ENCODE measurements around the gene PLK5. TPM values are rescaled to one million over a fixed set of nuclear protein-coding genes. Genes with fewer than 3 reads are reported as not detected.

The PLK5 gene
- 0.18 TPM for polyA plus RNA-seq (2013, experiment 1 of 2)
- 0.25 TPM for polyA plus RNA-seq (2013, experiment 2 of 2)

- Histone ChIP-seq H4K8ac (ENCODE audit: low read depth, low read length) (peak within 1 kb of the TSS; percentile 52), H3K4ac (ENCODE audit: low read length) (no peak within 1 kb of the TSS), H3K18ac (ENCODE audit: low read length) (peak within 1 kb of the TSS; percentile 87), H2AFZ (ENCODE audit: low read length) (peak within 1 kb of the TSS; percentile 69), H3K4me3 (ENCODE audit: low read length in 2 of 2) (peak within 1 kb of the TSS; percentile 33 to 78), H3K27ac (replicated peaks; ENCODE audit: low read length) (no peak within 1 kb of the TSS), H3K14ac (ENCODE audit: low read length) (peak within 1 kb of the TSS; percentile 71), H3K36me3 (replicated peaks in 1 of 2; ENCODE audit: control insufficient read depth in 2 of 2, insufficient read depth in 2 of 2, low read length in 2 of 2) (no peaks in the 10 kb centered on the region), H3K9me3 (replicated peaks in 1 of 2; ENCODE audit: control insufficient read depth in 2 of 2, insufficient read depth in 1 of 2, low read depth in 1 of 2, low read length in 2 of 2) (peaks cover 0 to 5% of the 10 kb centered on the region in 2 donors), H3K23ac (ENCODE audit: low read depth, low read length, poor library complexity) (peak within 1 kb of the TSS; percentile 94), H2BK15ac (ENCODE audit: low read length) (peak within 1 kb of the TSS; percentile 8), H2AK5ac (ENCODE audit: low read depth, low read length) (peak within 1 kb of the TSS; percentile 63), H3K9ac (ENCODE audit: low read depth, low read length, poor library complexity) (peak within 1 kb of the TSS; percentile 89), H3K4me1 (ENCODE audit: control insufficient read depth in 2 of 2, insufficient read depth in 1 of 2, low read depth in 1 of 2, low read length in 2 of 2) (peaks cover 4 to 6% of the 10 kb centered on the region in 2 donors), H3K79me1 (ENCODE audit: low read depth, low read length) (peaks cover 2% of the 10 kb centered on the region), H3K27me3 (ENCODE audit: control insufficient read depth in 3 of 3, insufficient read depth in 3 of 3, low read depth in 1 of 3, low read length in 3 of 3) (peaks cover 8 to 57% (median 31%) of the 10 kb centered on the region in 3 experiments), H4K91ac (ENCODE audit: low read depth, low read length, poor library complexity) (no peak within 1 kb of the TSS), H2BK5ac (ENCODE audit: low read length) (no peak within 1 kb of the TSS), H2BK120ac (ENCODE audit: low read depth, low read length) (no peak within 1 kb of the TSS), H3K4me2 (ENCODE audit: insufficient read depth, low read length, poor library complexity, severe bottlenecking) (peak within 1 kb of the TSS; percentile 69), H2BK12ac (ENCODE audit: low read length) (peak within 1 kb of the TSS; percentile 98)
- no peak for DNase-seq (ENCODE audit: low spot score)
- WGBS, 2 donors (ENCODE audit: extremely low coverage in 2 of 2, insufficient read length in 2 of 2, insufficient replicate concordance in 1 of 2): no CpG with 5 or more reads among the region's 92 CpGs
These were observed at the start of gene PLK5 for GRCh38 chr19:1523412-1524286. TSS of gene PLK5 (plus strand) at chr19:1524077. CDS start at chr19:1526997, 2,920 bp downstream.

DNA sequence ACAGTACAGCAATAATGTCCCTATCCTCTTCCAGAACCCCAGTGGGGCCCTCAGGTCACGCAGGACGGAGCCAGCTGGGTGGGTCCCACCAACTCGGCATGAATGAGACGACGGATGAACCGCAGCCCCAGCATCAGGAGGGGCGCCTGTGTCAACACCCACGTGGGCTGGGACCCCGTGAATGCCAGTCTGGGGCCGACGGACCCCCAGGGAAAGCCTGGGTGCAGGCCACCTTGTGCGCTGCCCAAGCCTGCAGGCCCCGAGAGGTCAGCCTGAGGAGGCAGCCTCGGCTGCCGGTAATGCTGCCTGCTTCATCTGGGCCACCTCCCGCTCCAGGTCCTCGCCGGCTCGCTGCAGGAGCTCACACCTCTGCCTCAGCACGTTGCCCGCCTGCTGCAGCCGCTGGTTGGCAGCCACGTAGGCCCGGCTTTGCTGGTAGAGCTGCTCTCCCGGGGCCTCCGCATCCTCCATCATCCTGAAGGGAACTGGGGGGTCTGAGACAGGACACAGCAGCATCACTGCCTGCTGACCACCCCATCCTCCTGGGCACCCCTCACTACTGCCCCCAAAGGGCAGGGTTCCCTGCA lies 49.0 kb upstream of the PLK5 start:
- Histone ChIP-seq H4K8ac (ENCODE audit: low read depth, low read length) (no peak overlapping the region), H2BK5ac (ENCODE audit: low read length) (no peak overlapping the region), H3K27ac (replicated peaks; ENCODE audit: low read length) (no peak overlapping the region), H2BK120ac (ENCODE audit: low read depth, low read length) (no peak overlapping the region), H3K9me3 (replicated peaks in 1 of 2; ENCODE audit: control insufficient read depth in 2 of 2, insufficient read depth in 1 of 2, low read depth in 1 of 2, low read length in 2 of 2) (no peaks in the 10 kb centered on the region), H3K23ac (ENCODE audit: low read depth, low read length, poor library complexity) (no peak overlapping the region), H4K91ac (ENCODE audit: low read depth, low read length, poor library complexity) (no peak overlapping the region), H2AFZ (ENCODE audit: low read length) (no peak overlapping the region), H3K79me1 (ENCODE audit: low read depth, low read length) (peaks cover 22% of the 10 kb centered on the region), H3K14ac (ENCODE audit: low read length) (no peak overlapping the region), H3K9ac (ENCODE audit: low read depth, low read length, poor library complexity) (no peak overlapping the region), H3K4me2 (ENCODE audit: insufficient read depth, low read length, poor library complexity, severe bottlenecking) (no peak overlapping the region), H2AK5ac (ENCODE audit: low read depth, low read length) (no peak overlapping the region), H3K27me3 (ENCODE audit: control insufficient read depth in 3 of 3, insufficient read depth in 3 of 3, low read depth in 1 of 3, low read length in 3 of 3) (peaks cover 0 to 19% (median 2%) of the 10 kb centered on the region in 3 experiments), H2BK12ac (ENCODE audit: low read length) (no peak overlapping the region), H3K4ac (ENCODE audit: low read length) (no peak overlapping the region), H3K4me1 (ENCODE audit: control insufficient read depth in 2 of 2, insufficient read depth in 1 of 2, low read depth in 1 of 2, low read length in 2 of 2) (peaks cover 10 to 17% of the 10 kb centered on the region in 2 donors), H3K4me3 (ENCODE audit: low read length in 2 of 2) (no peak overlapping the region), H3K18ac (ENCODE audit: low read length) (no peak overlapping the region), H2BK15ac (ENCODE audit: low read length) (no peak overlapping the region), H3K36me3 (replicated peaks in 1 of 2; ENCODE audit: control insufficient read depth in 2 of 2, insufficient read depth in 2 of 2, low read length in 2 of 2) (peaks cover 2 to 38% of the 10 kb centered on the region in 2 donors)
- DNase-seq (ENCODE audit: low spot score): no peak
- WGBS, 2 donors (ENCODE audit: extremely low coverage in 2 of 2, insufficient read length in 2 of 2, insufficient replicate concordance in 1 of 2): no CpG with 5 or more reads among the region's 26 CpGs

DNA sequence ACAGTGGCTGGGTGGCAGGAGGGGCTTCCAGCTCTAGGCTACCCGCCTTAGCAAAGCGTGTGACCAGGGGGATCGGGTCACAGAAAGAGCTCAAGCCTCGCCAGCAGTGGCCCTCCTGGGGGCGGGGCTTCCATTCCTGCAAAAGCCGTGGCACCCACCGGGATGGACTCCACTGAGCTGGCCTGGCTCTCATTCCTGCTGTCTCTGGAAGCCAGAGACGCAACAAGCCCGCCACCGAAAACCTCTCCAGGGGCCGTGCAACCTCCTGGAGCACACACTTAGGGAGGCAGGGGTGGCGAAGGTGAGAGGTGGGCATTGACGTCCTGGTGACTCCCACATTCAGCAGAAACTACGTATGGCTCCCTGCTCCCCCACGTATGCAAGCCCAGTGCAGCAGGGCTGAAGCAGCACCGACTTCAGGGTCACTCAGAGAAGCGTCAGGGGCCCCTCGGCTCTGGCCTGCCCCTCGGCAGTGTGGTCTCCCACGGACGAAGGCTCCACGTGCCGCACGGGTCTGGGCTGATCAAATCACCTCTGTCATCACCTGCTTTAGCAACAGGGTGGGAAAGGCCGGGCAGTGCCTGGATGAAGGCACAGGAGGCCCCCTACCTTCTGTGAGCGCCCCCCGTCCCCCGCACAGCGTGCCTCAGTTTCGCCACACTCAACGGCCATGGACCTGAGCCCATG lies 48.0 kb upstream of the PLK5 start:
- Histone ChIP-seq H2BK12ac (ENCODE audit: low read length) (no peak overlapping the region), H3K23ac (ENCODE audit: low read depth, low read length, poor library complexity) (no peak overlapping the region), H2AK5ac (ENCODE audit: low read depth, low read length) (no peak overlapping the region), H2BK5ac (ENCODE audit: low read length) (no peak overlapping the region), H3K27me3 (ENCODE audit: control insufficient read depth in 3 of 3, insufficient read depth in 3 of 3, low read depth in 1 of 3, low read length in 3 of 3) (peaks cover 0 to 15% (median 0%) of the 10 kb centered on the region in 3 experiments), H3K9ac (ENCODE audit: low read depth, low read length, poor library complexity) (peak overlapping the region; percentile 21), H3K36me3 (replicated peaks in 1 of 2; ENCODE audit: control insufficient read depth in 2 of 2, insufficient read depth in 2 of 2, low read length in 2 of 2) (peaks cover 2 to 32% of the 10 kb centered on the region in 2 donors), H3K27ac (replicated peaks; ENCODE audit: low read length) (no peak overlapping the region), H2AFZ (ENCODE audit: low read length) (no peak overlapping the region), H3K79me1 (ENCODE audit: low read depth, low read length) (peaks cover 21% of the 10 kb centered on the region), H2BK120ac (ENCODE audit: low read depth, low read length) (no peak overlapping the region), H4K91ac (ENCODE audit: low read depth, low read length, poor library complexity) (no peak overlapping the region), H3K4me3 (ENCODE audit: low read length in 2 of 2) (no peak overlapping the region), H3K4ac (ENCODE audit: low read length) (no peak overlapping the region), H4K8ac (ENCODE audit: low read depth, low read length) (no peak overlapping the region), H2BK15ac (ENCODE audit: low read length) (no peak overlapping the region), H3K4me2 (ENCODE audit: insufficient read depth, low read length, poor library complexity, severe bottlenecking) (no peak overlapping the region), H3K18ac (ENCODE audit: low read length) (no peak overlapping the region), H3K4me1 (ENCODE audit: control insufficient read depth in 2 of 2, insufficient read depth in 1 of 2, low read depth in 1 of 2, low read length in 2 of 2) (peaks cover 10 to 12% of the 10 kb centered on the region in 2 donors), H3K9me3 (replicated peaks in 1 of 2; ENCODE audit: control insufficient read depth in 2 of 2, insufficient read depth in 1 of 2, low read depth in 1 of 2, low read length in 2 of 2) (no peaks in the 10 kb centered on the region), H3K14ac (ENCODE audit: low read length) (no peak overlapping the region)
- no CpG with 5 or more reads among the region's 31 CpGs for WGBS, 2 donors (ENCODE audit: extremely low coverage in 2 of 2, insufficient read length in 2 of 2, insufficient replicate concordance in 1 of 2)
- DNase-seq (ENCODE audit: low spot score): no peak
